RWPE2 (cell line): Measurements from ENCODE around the gene TFIP11.

Experiments used
- ATAC-seq: fragments of 200-7000 bp; cut with Tn5 transposase; 3 replicates; pipeline ENCODE4 v1.9.1; 2021; ENCODE audit warnings: low read depth
- DNase-seq: peaks from one replicate; pipeline ENCODE4 v3.0.0-alpha.2; 2020; ENCODE audit warnings: low spot score
- H3K27ac ChIP-seq: fragments of 450-650 bp; 2 replicates; pipeline ENCODE4 v1.5.1; 2017; ENCODE audit warnings: mild to moderate bottlenecking; ENCODE audit not compliant: poor library complexity, severe bottlenecking
- H3K27me3 ChIP-seq: fragments of 250-450 bp; sonication (Bioruptor Pico); 2 replicates; pipeline ENCODE4 v1.5.1; 2021; ENCODE audit warnings: mild to moderate bottlenecking, moderate library complexity; ENCODE audit not compliant: insufficient read depth, poor library complexity, severe bottlenecking
- H3K36me3 ChIP-seq: fragments of 250-450 bp; sonication (Bioruptor Pico); 2 replicates; pipeline ENCODE4 v1.5.1; 2020; ENCODE audit warnings: low read depth, mild to moderate bottlenecking, moderate library complexity
- H3K4me1 ChIP-seq: fragments of 250-450 bp; sonication (Bioruptor Pico); 2 replicates; pipeline ENCODE4 v1.5.1; 2021; ENCODE audit warnings: mild to moderate bottlenecking, moderate library complexity; ENCODE audit not compliant: insufficient read depth, poor library complexity, severe bottlenecking
- H3K4me3 ChIP-seq: fragments of 250-450 bp; sonication (Bioruptor Pico); 2 replicates; pipeline ENCODE4 v1.5.1; 2021; ENCODE audit warnings: mild to moderate bottlenecking, moderate library complexity; ENCODE audit not compliant: severe bottlenecking
- H3K9me3 ChIP-seq: fragments of 250-450 bp; sonication (Bioruptor Pico); 2 replicates; pipeline ENCODE4 v1.5.1; 2021; ENCODE audit warnings: mild to moderate bottlenecking, moderate library complexity; ENCODE audit not compliant: severe bottlenecking
- CTCF ChIP-seq: fragments of 450-650 bp; IDR thresholded peaks from one replicate; pipeline ENCODE4 v1.5.1; 2017; ENCODE audit warnings: mild to moderate bottlenecking, moderate library complexity; ENCODE audit not compliant: poor library complexity, severe bottlenecking

Gene TFIP11

GRCh38 chr22:26492220-26492619, 20.1 kb downstream of the TFIP11 start:
- DNase-seq = no peak
- Histone ChIP-seq H3K9me3 (no peaks in the 10 kb centered on the region), H3K4me3 (no peak overlapping the region), H3K36me3 (peaks cover 96% of the 10 kb centered on the region), H3K27ac (peak overlapping the region; percentile 74), H3K27me3 (no peaks in the 10 kb centered on the region), H3K4me1 (peaks cover 20% of the 10 kb centered on the region)
- no peak for TF ChIP-seq CTCF
- no peak for ATAC-seq

GRCh38 chr22:26489447-26490036, 22.7 kb downstream of the TFIP11 start:
- H3K4me3 ChIP-seq = no peak overlapping the region
- no peaks in the 10 kb centered on the region for H3K9me3 ChIP-seq
- peaks cover 22% of the 10 kb centered on the region for H3K4me1 ChIP-seq
- H3K27me3 ChIP-seq = no peaks in the 10 kb centered on the region
- no peak for TF ChIP-seq CTCF
- ATAC-seq = no peak
- H3K27ac ChIP-seq = no peak overlapping the region
- no peak for DNase-seq
- H3K36me3 ChIP-seq = peaks cover 85% of the 10 kb centered on the region

- peaks cover 11% of the 10 kb centered on the region for H3K4me1 ChIP-seq
- H3K9me3 ChIP-seq = no peaks in the 10 kb centered on the region
- no peak for DNase-seq
- H3K27ac ChIP-seq = no peak overlapping the region
- H3K36me3 ChIP-seq = peaks cover 69% of the 10 kb centered on the region
- no peak for ATAC-seq
- no peak for TF ChIP-seq CTCF
- H3K4me3 ChIP-seq = no peak overlapping the region
- no peaks in the 10 kb centered on the region for H3K27me3 ChIP-seq
Measured at GRCh38 chr22:26487996-26488395, 24.3 kb downstream of the TFIP11 start.

- no peaks in the 10 kb centered on the region for H3K9me3 ChIP-seq
- no peak overlapping the region for H3K27ac ChIP-seq
- peaks cover 7% of the 10 kb centered on the region for H3K4me1 ChIP-seq
- H3K27me3 ChIP-seq = no peaks in the 10 kb centered on the region
- no peak overlapping the region for H3K4me3 ChIP-seq
- peaks cover 53% of the 10 kb centered on the region for H3K36me3 ChIP-seq
- TF ChIP-seq CTCF = no peak
- DNase-seq (no peak), ATAC-seq (no peak)
Measured at GRCh38 chr22:26486394-26486793, 25.9 kb downstream of the TFIP11 start.

GRCh38 chr22:26485806-26486390, 26.4 kb downstream of the TFIP11 start:
- peak overlapping the region; percentile 72 for H3K27ac ChIP-seq
- ATAC-seq = no peak
- TF ChIP-seq CTCF = no peak
- H3K27me3 ChIP-seq = no peaks in the 10 kb centered on the region
- H3K36me3 ChIP-seq = peaks cover 48% of the 10 kb centered on the region
- no peaks in the 10 kb centered on the region for H3K9me3 ChIP-seq
- no peak for DNase-seq
- H3K4me3 ChIP-seq = no peak overlapping the region
- peaks cover 10% of the 10 kb centered on the region for H3K4me1 ChIP-seq
